Measurements from ENCODE around the gene DAZ2.
"Not testable (repeated sequence)": the region's sequence is repeated elsewhere in the genome, so short reads cannot be mapped to it uniquely, and the experiment has no call there.

The DAZ2 gene

DNA sequence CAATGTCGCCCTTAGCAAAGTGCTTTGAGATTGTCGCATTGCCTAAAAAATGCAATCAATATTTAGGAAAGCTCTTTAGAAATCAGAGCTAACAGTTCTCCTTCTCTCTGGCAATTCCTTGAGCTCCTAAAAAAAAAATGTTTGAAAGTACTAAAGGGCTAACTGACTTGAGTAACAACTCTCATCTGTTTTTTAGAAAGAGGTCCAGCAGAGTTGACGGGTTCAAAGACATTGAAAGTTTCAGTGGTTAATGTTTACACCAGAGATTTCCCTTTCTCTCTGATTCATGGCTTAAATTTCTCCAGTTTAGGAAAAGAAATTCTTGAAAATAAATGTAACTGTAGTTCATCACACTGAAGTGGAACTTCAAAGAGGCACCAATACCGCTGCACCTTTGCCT, 8.7 kb upstream of the DAZ2 start:
- not testable (repeated sequence) for H4K91ac ChIP-seq (ENCODE audit: low read depth, low read length, poor library complexity); H2AFZ ChIP-seq (ENCODE audit: low read length); H2AK5ac ChIP-seq (ENCODE audit: low read depth, low read length); H3K27ac ChIP-seq (replicated peaks; ENCODE audit: low read length); H2BK120ac ChIP-seq (ENCODE audit: low read depth, low read length); H3K4me1 ChIP-seq (ENCODE audit: control insufficient read depth in 2 of 2, insufficient read depth in 1 of 2, low read depth in 1 of 2, low read length in 2 of 2); H2BK5ac ChIP-seq (ENCODE audit: low read length); H3K4me2 ChIP-seq (ENCODE audit: insufficient read depth, low read length, poor library complexity, severe bottlenecking); H3K23ac ChIP-seq (ENCODE audit: low read depth, low read length, poor library complexity); H3K14ac ChIP-seq (ENCODE audit: low read length); H3K4me3 ChIP-seq (ENCODE audit: low read length in 2 of 2); H3K27me3 ChIP-seq (ENCODE audit: control insufficient read depth in 3 of 3, insufficient read depth in 3 of 3, low read depth in 1 of 3, low read length in 3 of 3); H3K9ac ChIP-seq (ENCODE audit: low read depth, low read length, poor library complexity); H3K18ac ChIP-seq (ENCODE audit: low read length); H3K4ac ChIP-seq (ENCODE audit: low read length); H4K8ac ChIP-seq (ENCODE audit: low read depth, low read length); H3K36me3 ChIP-seq (replicated peaks in 1 of 2; ENCODE audit: control insufficient read depth in 2 of 2, insufficient read depth in 2 of 2, low read length in 2 of 2); H3K79me1 ChIP-seq (ENCODE audit: low read depth, low read length); H2BK15ac ChIP-seq (ENCODE audit: low read length); H3K9me3 ChIP-seq (replicated peaks in 1 of 2; ENCODE audit: control insufficient read depth in 2 of 2, insufficient read depth in 1 of 2, low read depth in 1 of 2, low read length in 2 of 2); H2BK12ac ChIP-seq (ENCODE audit: low read length); DNase-seq (ENCODE audit: low spot score)
- no CpG with 5 or more reads among the region's 4 CpGs for WGBS, 2 donors (ENCODE audit: extremely low coverage in 2 of 2, insufficient read length in 2 of 2, insufficient replicate concordance in 1 of 2)
